IPS-15b (cell line): Measurements from ENCODE around the gene PTPRN2.
A peak's percentile ranks its signal among the peaks of the same experiment; 100 is the strongest.

Experiments used
- H3K27me3 ChIP-seq: one replicate; pipeline ENCODE4 v1.6.1; 2013; ENCODE audit warnings: low read length; ENCODE audit not compliant: control insufficient read depth, insufficient read depth
- H3K36me3 ChIP-seq: one replicate; pipeline ENCODE4 v1.6.1; 2013; ENCODE audit warnings: low read length; ENCODE audit not compliant: control insufficient read depth, insufficient read depth
- H3K4me1 ChIP-seq: one replicate; pipeline ENCODE4 v1.6.1; 2013; ENCODE audit warnings: mild to moderate bottlenecking, low read length; ENCODE audit not compliant: control insufficient read depth, insufficient read depth
- H3K4me3 ChIP-seq: one replicate; pipeline ENCODE4 v1.5.1; 2013; ENCODE audit warnings: low read depth, low read length
- H3K9ac ChIP-seq: one replicate; pipeline ENCODE4 v1.6.1; 2013; ENCODE audit warnings: low read depth, mild to moderate bottlenecking, low read length
- H3K9me3 ChIP-seq: one replicate; pipeline ENCODE4 v1.6.1; 2013; ENCODE audit warnings: mild to moderate bottlenecking, low read length; ENCODE audit not compliant: control insufficient read depth, insufficient read depth

PTPRN2 gene

GRCh38 chr7:157682064-157682945 is 905.3 kb downstream of the PTPRN2 start:
- Histone ChIP-seq H3K9me3 (no peaks in the 10 kb centered on the region), H3K27me3 (peaks cover 78% of the 10 kb centered on the region), H3K4me1 (no peaks in the 10 kb centered on the region), H3K36me3 (no peaks in the 10 kb centered on the region), H3K9ac (no peak overlapping the region), H3K4me3 (peak overlapping the region; percentile 20)

- H3K4me3 ChIP-seq: no peak overlapping the region
- H3K4me1 ChIP-seq: no peaks in the 10 kb centered on the region
- H3K9me3 ChIP-seq: no peaks in the 10 kb centered on the region
- no peaks in the 10 kb centered on the region for H3K36me3 ChIP-seq
- H3K9ac ChIP-seq: no peak overlapping the region
- peaks cover 56% of the 10 kb centered on the region for H3K27me3 ChIP-seq
Measured at GRCh38 chr7:157679607-157680006, 908.0 kb downstream of the PTPRN2 start.

GRCh38 chr7:157678501-157678900 is 909.1 kb downstream of the PTPRN2 start:
- no peaks in the 10 kb centered on the region for H3K36me3 ChIP-seq
- no peaks in the 10 kb centered on the region for H3K9me3 ChIP-seq
- H3K9ac ChIP-seq: no peak overlapping the region
- no peaks in the 10 kb centered on the region for H3K4me1 ChIP-seq
- H3K4me3 ChIP-seq: no peak overlapping the region
- peaks cover 49% of the 10 kb centered on the region for H3K27me3 ChIP-seq

GRCh38 chr7:157676456-157677255 is 911.0 kb downstream of the PTPRN2 start:
- Histone ChIP-seq H3K27me3 (peaks cover 31% of the 10 kb centered on the region), H3K4me3 (no peak overlapping the region), H3K4me1 (no peaks in the 10 kb centered on the region), H3K9me3 (no peaks in the 10 kb centered on the region), H3K9ac (no peak overlapping the region), H3K36me3 (no peaks in the 10 kb centered on the region)

- no peaks in the 10 kb centered on the region for H3K4me1 ChIP-seq
Measured at GRCh38 chr7:157676001-157676400, 911.6 kb downstream of the PTPRN2 start.

GRCh38 chr7:157675427-157675927 is 912.1 kb downstream of the PTPRN2 start:
- Histone ChIP-seq H3K27me3 (peaks cover 19% of the 10 kb centered on the region), H3K4me3 (no peak overlapping the region), H3K9me3 (no peaks in the 10 kb centered on the region), H3K36me3 (no peaks in the 10 kb centered on the region), H3K9ac (no peak overlapping the region), H3K4me1 (no peaks in the 10 kb centered on the region)

More at GRCh38 chr7:157676001-157676400, 911.6 kb downstream of the PTPRN2 start:
- Histone ChIP-seq H3K36me3 (no peaks in the 10 kb centered on the region), H3K27me3 (peaks cover 24% of the 10 kb centered on the region), H3K9me3 (no peaks in the 10 kb centered on the region), H3K4me3 (no peak overlapping the region), H3K9ac (no peak overlapping the region)

- Histone ChIP-seq H3K9me3 (no peaks in the 10 kb centered on the region), H3K4me1 (no peaks in the 10 kb centered on the region), H3K36me3 (no peaks in the 10 kb centered on the region), H3K4me3 (no peak overlapping the region), H3K27me3 (peaks cover 13% of the 10 kb centered on the region), H3K9ac (no peak overlapping the region)
Measured at GRCh38 chr7:157674715-157675426, 912.8 kb downstream of the PTPRN2 start.

GRCh38 chr7:157674027-157674714 is 913.5 kb downstream of the PTPRN2 start:
- no peaks in the 10 kb centered on the region for H3K9me3 ChIP-seq
- no peak overlapping the region for H3K9ac ChIP-seq
- H3K27me3 ChIP-seq: peaks cover 6% of the 10 kb centered on the region
- no peaks in the 10 kb centered on the region for H3K4me1 ChIP-seq
- no peaks in the 10 kb centered on the region for H3K36me3 ChIP-seq
- H3K4me3 ChIP-seq: no peak overlapping the region

GRCh38 chr7:157673573-157673972 is 914.0 kb downstream of the PTPRN2 start:
- Histone ChIP-seq H3K4me3 (no peak overlapping the region), H3K27me3 (peaks cover 5% of the 10 kb centered on the region), H3K4me1 (no peaks in the 10 kb centered on the region), H3K9ac (no peak overlapping the region), H3K36me3 (no peaks in the 10 kb centered on the region), H3K9me3 (no peaks in the 10 kb centered on the region)

- Histone ChIP-seq H3K36me3 (no peaks in the 10 kb centered on the region), H3K27me3 (no peaks in the 10 kb centered on the region), H3K9me3 (no peaks in the 10 kb centered on the region), H3K4me1 (no peaks in the 10 kb centered on the region), H3K4me3 (no peak overlapping the region), H3K9ac (no peak overlapping the region)
Measured at GRCh38 chr7:157671358-157672255, 916.0 kb downstream of the PTPRN2 start.
